Body of pancreas (tissue), 4 donors: ENCODE measurements around the gene GRK6.

Source experiments
- CTCF ChIP-seq, 7 experiments: fragments of 450-650 bp in 4 of 7; fragments of 200-600 bp in 3 of 7; sonication (generic) in 3 of 7; IDR thresholded peaks; one replicate each; pipeline ENCODE4 v1.5.1; 2016 to 2019; ENCODE audit warnings: antibody characterized with exemption in 7 of 7
- POLR2A ChIP-seq, 3 donors: fragments of 450-650 bp; IDR thresholded peaks; one replicate each; pipeline ENCODE4 v1.6.1; 2016; ENCODE audit warnings: antibody characterized with exemption in 3 of 3, mild to moderate bottlenecking in 2 of 3

DNA sequence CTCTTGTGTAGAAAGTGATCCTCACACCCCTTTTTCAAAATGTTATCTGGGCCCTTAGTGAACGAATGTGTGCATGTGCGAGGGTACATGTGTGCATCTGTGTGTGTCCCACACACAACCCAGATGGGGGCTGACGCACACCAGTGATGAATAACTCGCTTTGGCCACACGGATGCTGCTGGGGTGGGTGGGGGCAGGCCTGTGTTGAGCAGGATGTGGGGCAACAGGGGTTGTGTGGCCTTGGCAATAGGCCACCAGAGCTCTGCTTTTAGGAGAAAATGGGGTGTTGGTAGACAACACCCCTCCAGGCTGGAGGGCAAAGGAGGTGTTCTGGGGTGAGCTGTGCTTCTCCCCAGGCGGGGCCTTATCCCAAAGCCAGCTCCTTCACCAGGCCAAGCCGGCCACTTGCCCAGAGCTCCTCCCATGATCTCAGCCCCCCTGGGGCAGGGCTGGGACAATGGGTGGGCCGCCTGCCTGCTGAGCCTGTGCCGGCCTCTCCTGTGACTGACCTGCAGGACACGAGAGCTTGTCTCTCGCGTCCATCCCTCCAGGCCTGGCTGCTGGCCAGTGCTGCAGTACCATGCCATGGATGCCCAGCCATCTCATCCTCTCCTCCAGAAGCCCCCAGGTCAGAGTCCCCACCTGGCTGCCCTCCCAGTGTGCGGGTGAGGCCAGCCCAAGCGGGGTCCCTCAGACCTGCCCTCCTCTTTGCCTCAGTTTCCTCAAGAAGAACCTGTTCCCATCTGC lies 45.3 kb downstream of the GRK6 start:
- TF ChIP-seq POLR2A (IDR thresholded peaks at IDR 0.05) (no peak), CTCF (IDR thresholded peaks at IDR 0.05) (no peak)
